CD14-positive monocyte (primary cell): ENCODE results near the gene CARMIL1. TPM values are rescaled to one million over a fixed set of nuclear protein-coding genes. Genes with fewer than 3 reads are reported as not detected.

ENCODE experiments used
- DNase-seq, 3 donors: peaks; one replicate each; pipeline ENCODE4 v3.0.0-alpha.2; 2011 to 2022
- H2AFZ ChIP-seq: 2 replicates; pipeline ENCODE4 v1.6.0; 2012; ENCODE audit warnings: mild to moderate bottlenecking, low read depth, low read length, inconsistent platforms; ENCODE audit not compliant: insufficient read depth, poor library complexity, severe bottlenecking
- H3K27ac ChIP-seq, 2 donors: 1 replicate in 1 of 2; 2 replicates in 1 of 2; pipeline ENCODE4 v1.5.1; 2012 to 2013; ENCODE audit warnings: low read length in 2 of 2, control low read depth in 1 of 2, inconsistent platforms in 1 of 2, low read depth in 1 of 2, mild to moderate bottlenecking in 1 of 2
- H3K27me3 ChIP-seq, 2 donors: one replicate each; pipeline versions ENCODE4 v1.6.0 to v1.6.1; 2011 to 2013; ENCODE audit warnings: low read length in 2 of 2; ENCODE audit not compliant: control insufficient read depth in 2 of 2, insufficient read depth in 2 of 2
- H3K36me3 ChIP-seq, 2 donors: replicated peaks in 1 of 2; 1 replicate in 1 of 2; 2 replicates in 1 of 2; pipeline versions ENCODE4 v1.5.1 to v1.6.1; 2012 to 2013; ENCODE audit warnings: low read length in 2 of 2, control low read depth in 1 of 2, inconsistent platforms in 1 of 2, mild to moderate bottlenecking in 1 of 2; ENCODE audit not compliant: insufficient read depth in 2 of 2, control insufficient read depth in 1 of 2
- H3K4me1 ChIP-seq, 2 donors: 1 replicate in 1 of 2; 2 replicates in 1 of 2; pipeline versions ENCODE4 v1.5.1 to v1.6.1; 2012 to 2013; ENCODE audit warnings: low read length in 2 of 2, control low read depth in 1 of 2, inconsistent platforms in 1 of 2, mild to moderate bottlenecking in 1 of 2, moderate library complexity in 1 of 2; ENCODE audit not compliant: insufficient read depth in 2 of 2, control insufficient read depth in 1 of 2
- H3K4me2 ChIP-seq: replicated peaks from 2 replicates; pipeline ENCODE3; 2012; ENCODE audit warnings: low read length, moderate library complexity, mild to moderate bottlenecking; ENCODE audit not compliant: poor library complexity, severe bottlenecking; ENCODE audit errors: extremely low read depth
- H3K4me3 ChIP-seq, 3 experiments: fragments of 200-600 bp in 1 of 3; sonication (generic) in 1 of 3; replicated peaks in 1 of 3; 1 replicate in 2 of 3; 2 replicates in 1 of 3; pipeline ENCODE4 v1.5.1; 2011 to 2013; ENCODE audit warnings: low read length in 3 of 3, mild to moderate bottlenecking in 3 of 3, control low read depth in 2 of 3, low read depth in 2 of 3, inconsistent platforms in 1 of 3, moderate library complexity in 1 of 3
- H3K79me2 ChIP-seq: 2 replicates; pipeline ENCODE4 v1.6.0; 2012; ENCODE audit warnings: mild to moderate bottlenecking, control low read depth, inconsistent platforms, low read length, moderate library complexity; ENCODE audit not compliant: insufficient read depth
- H3K9ac ChIP-seq: 2 replicates; pipeline ENCODE4 v1.6.0; 2017; ENCODE audit warnings: low read length, mild to moderate bottlenecking; ENCODE audit not compliant: insufficient read depth, poor library complexity, severe bottlenecking
- H3K9me3 ChIP-seq, 2 donors: replicated peaks in 1 of 2; 1 replicate in 1 of 2; 2 replicates in 1 of 2; pipeline versions ENCODE4 v1.5.1 to v1.6.1; 2012 to 2013; ENCODE audit warnings: low read length in 2 of 2, control low read depth in 1 of 2; ENCODE audit not compliant: control insufficient read depth in 1 of 2, insufficient read depth in 1 of 2
- H4K20me1 ChIP-seq: 2 replicates; pipeline ENCODE4 v1.6.0; 2012; ENCODE audit warnings: mild to moderate bottlenecking, low read length, control low read depth, moderate library complexity; ENCODE audit not compliant: insufficient read depth
- H3K27ac Mint-ChIP-seq, 7 donors: one replicate each; pipeline ENCODE4 v1.8.0; 2020; ENCODE audit warnings: mild to moderate bottlenecking in 7 of 7, mixed read lengths in 7 of 7, moderate library complexity in 6 of 7, inconsistent platforms in 2 of 7
- H3K27me3 Mint-ChIP-seq, 3 donors: one replicate each; pipeline ENCODE4 v1.8.0; 2021 to 2022; ENCODE audit warnings: low read depth in 3 of 3, mild to moderate bottlenecking in 3 of 3, mixed read lengths in 3 of 3, moderate library complexity in 3 of 3, inconsistent platforms in 1 of 3
- H3K36me3 Mint-ChIP-seq, 2 donors: one replicate each; pipeline ENCODE4 v1.8.0; 2020; ENCODE audit warnings: mixed read lengths in 2 of 2, inconsistent platforms in 1 of 2, mild to moderate bottlenecking in 1 of 2
- H3K4me1 Mint-ChIP-seq: one replicate; pipeline ENCODE4 v1.8.0; 2020; ENCODE audit warnings: mild to moderate bottlenecking, mixed read lengths
- H3K4me3 Mint-ChIP-seq, 2 donors: one replicate each; pipeline ENCODE4 v1.8.0; 2020; ENCODE audit warnings: mild to moderate bottlenecking in 2 of 2, mixed read lengths in 2 of 2, moderate library complexity in 1 of 2
- H3K9me3 Mint-ChIP-seq, 7 donors: one replicate each; pipeline ENCODE4 v1.8.0; 2020 to 2022; ENCODE audit warnings: mixed read lengths in 7 of 7, mild to moderate bottlenecking in 6 of 7, moderate library complexity in 6 of 7, inconsistent platforms in 2 of 7
- WGBS: methylation state at CpG from one replicate; pipeline ENCODE4 v1.1.5; 2013; ENCODE audit warnings: missing lambda C conversion rate; ENCODE audit not compliant: insufficient coverage; 5-methylcytosine and 5-hydroxymethylcytosine counted together
- intact Hi-C, 2 donors: fragments of 100-400 bp; cut with micrococcal nuclease; formaldehyde crosslinking; loops; one replicate each; pipeline versions ENCODE4 v1.15.0 to v1.15.1; 2023
- polyA plus RNA-seq, 3 donors: library from polyadenylated mRNA; depleted of rRNA in 1 of 3; unstranded in 2 of 3; stranded (reverse) in 1 of 3; fragments of 300-500 nt in 2 of 3; fragments of >200 nt in 1 of 3; fragmentation: Illumina TruSeq in 2 of 3; gene quantifications; 1 replicate in 2 of 3; 2 replicates in 1 of 3; pipeline ENCODE4 v1.2.3, GENCODE V29; 2012 to 2021
- TF ChIP-seq, protein P1 (sequence below): fragments of 200-600 bp; IDR thresholded peaks from one replicate; pipeline ENCODE4 v1.8.0; 2022; ENCODE audit warnings: antibody characterized with exemption, mild to moderate bottlenecking

Gene CARMIL1
- polyA plus RNA-seq, 3 donors: 0.30 to 0.49 (median 0.41) TPM

DNA sequence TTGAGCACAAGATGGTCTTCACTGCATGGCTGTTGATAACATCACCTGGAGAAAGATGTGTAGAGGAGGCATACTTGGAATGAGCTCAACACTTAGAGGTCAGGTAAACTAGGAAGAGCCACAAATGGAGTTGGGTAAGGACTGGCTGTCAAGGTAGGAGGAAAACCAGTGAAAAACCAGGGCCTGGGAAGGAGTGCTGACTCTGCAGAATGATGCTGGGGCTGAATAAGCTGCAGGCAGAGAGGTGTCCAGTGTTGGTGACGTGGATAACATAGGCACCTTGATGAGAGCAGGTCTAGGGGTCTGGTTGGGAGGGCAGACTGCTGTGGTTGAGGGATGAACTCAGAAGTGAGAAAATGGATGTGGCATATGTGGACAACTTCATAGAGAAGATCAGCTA lies 160.2 kb downstream of the CARMIL1 start:
- intact Hi-C loops: no loop called here
- Histone ChIP-seq H3K4me2 (no peak overlapping the region), H4K20me1 (peaks cover 8% of the 10 kb centered on the region), H3K79me2 (peaks cover 6% of the 10 kb centered on the region), H3K4me1 (peaks cover 27 to 29% of the 10 kb centered on the region in 2 donors), H3K36me3 (peaks cover 0 to 5% of the 10 kb centered on the region in 2 donors), H3K9me3 (no peaks in the 10 kb centered on the region), H3K9ac (no peak overlapping the region), H3K4me3 (no peak overlapping the region), H3K27ac (no peak overlapping the region), H3K27me3 (no peaks in the 10 kb centered on the region), H2AFZ (no peak overlapping the region)
- H3K27me3 Mint-ChIP-seq: no peaks in the 10 kb centered on the region
- peaks cover 36% of the 10 kb centered on the region for H3K4me1 Mint-ChIP-seq
- peaks cover 0 to 3% (median under 1%) of the 10 kb centered on the region in 7 donors for H3K9me3 Mint-ChIP-seq
- TF ChIP-seq, protein P1, sequence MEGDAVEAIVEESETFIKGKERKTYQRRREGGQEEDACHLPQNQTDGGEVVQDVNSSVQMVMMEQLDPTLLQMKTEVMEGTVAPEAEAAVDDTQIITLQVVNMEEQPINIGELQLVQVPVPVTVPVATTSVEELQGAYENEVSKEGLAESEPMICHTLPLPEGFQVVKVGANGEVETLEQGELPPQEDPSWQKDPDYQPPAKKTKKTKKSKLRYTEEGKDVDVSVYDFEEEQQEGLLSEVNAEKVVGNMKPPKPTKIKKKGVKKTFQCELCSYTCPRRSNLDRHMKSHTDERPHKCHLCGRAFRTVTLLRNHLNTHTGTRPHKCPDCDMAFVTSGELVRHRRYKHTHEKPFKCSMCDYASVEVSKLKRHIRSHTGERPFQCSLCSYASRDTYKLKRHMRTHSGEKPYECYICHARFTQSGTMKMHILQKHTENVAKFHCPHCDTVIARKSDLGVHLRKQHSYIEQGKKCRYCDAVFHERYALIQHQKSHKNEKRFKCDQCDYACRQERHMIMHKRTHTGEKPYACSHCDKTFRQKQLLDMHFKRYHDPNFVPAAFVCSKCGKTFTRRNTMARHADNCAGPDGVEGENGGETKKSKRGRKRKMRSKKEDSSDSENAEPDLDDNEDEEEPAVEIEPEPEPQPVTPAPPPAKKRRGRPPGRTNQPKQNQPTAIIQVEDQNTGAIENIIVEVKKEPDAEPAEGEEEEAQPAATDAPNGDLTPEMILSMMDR: no peak
- H3K36me3 Mint-ChIP-seq: peaks cover 0 to 4% of the 10 kb centered on the region in 2 donors
- H3K27ac Mint-ChIP-seq: no peak overlapping the region
- 90% methylated on average over 1 of the region's 1 CpG for WGBS
- no peak overlapping the region for H3K4me3 Mint-ChIP-seq
- DNase-seq: no peak

DNA sequence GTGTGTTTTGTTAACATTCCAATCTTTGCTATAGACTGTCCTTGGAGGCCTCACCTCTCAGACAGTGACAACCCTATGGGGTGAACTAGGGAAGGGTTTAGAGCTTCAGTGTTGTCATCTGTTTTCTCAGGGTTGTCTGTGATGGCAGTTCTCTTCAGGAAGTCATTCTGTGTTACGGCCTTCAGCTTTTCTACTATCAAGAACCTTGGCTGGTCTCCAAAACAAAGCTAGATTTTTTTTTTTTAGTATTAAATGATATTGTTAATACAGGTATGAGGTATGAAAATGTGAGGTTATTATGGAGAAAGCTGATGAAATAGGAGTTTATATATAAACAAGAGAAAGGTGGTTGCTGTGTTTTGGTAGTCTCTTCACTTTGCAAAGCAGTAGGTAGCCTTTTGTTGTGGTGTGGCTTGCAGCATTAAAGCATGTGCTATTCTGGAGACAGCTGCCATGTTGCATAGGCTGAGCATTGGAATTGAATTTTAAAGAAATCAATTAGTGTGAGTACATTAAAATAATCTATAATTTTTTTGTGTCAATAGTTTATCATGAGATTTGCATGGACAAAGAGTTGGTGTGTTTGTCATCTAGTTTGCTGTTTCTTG lies 162.6 kb downstream of the CARMIL1 start:
- Histone ChIP-seq H3K27ac (no peak overlapping the region), H2AFZ (no peak overlapping the region), H3K79me2 (peaks cover 20% of the 10 kb centered on the region), H3K4me1 (peaks cover 14 to 21% of the 10 kb centered on the region in 2 donors), H3K4me2 (no peak overlapping the region), H3K36me3 (peaks cover 10 to 11% of the 10 kb centered on the region in 2 donors), H3K9me3 (peaks cover 7 to 9% of the 10 kb centered on the region in 2 donors), H3K4me3 (no peak overlapping the region), H4K20me1 (peaks cover 5% of the 10 kb centered on the region), H3K9ac (no peak overlapping the region), H3K27me3 (no peaks in the 10 kb centered on the region)
- H3K9me3 Mint-ChIP-seq: peaks cover 4 to 22% (median 12%) of the 10 kb centered on the region in 7 donors
- intact Hi-C loops: no loop called here
- H3K4me1 Mint-ChIP-seq: peaks cover 23% of the 10 kb centered on the region
- peak overlapping the region in 1 of 7 donors; percentile 21 for H3K27ac Mint-ChIP-seq
- no CpG with 5 or more reads among the region's 1 CpG for WGBS
- H3K27me3 Mint-ChIP-seq: no peaks in the 10 kb centered on the region
- DNase-seq: no peak
- no peak overlapping the region for H3K4me3 Mint-ChIP-seq
- peaks cover 9 to 12% of the 10 kb centered on the region in 2 donors for H3K36me3 Mint-ChIP-seq
- TF ChIP-seq, protein P1: no peak
